ENCODE measurements around the gene CDC45. TPM values are rescaled to one million over a fixed set of nuclear protein-coding genes. Genes with fewer than 3 reads are reported as not detected.

The CDC45 gene
- total and polyA plus RNA-seq, 11 donors: 0.15 to 3.1 (median 0.32) TPM; not detected in 4

GRCh38 chr22:19431649-19432132 lies 48.0 kb upstream of the CDC45 start, which contains the start of gene HIRA:
Gene HIRA, minus strand, starts transcription at chr22:19431733. Its CDS starts 257 bp downstream, at chr22:19431476.
- Histone ChIP-seq H3K4me3 (peak within 1 kb of the TSS; percentile 62 to 95 (median 86)), H3K36me3 (peaks cover 0 to 30% (median 24%) of the 10 kb centered on the region in 9 donors), H3K4me1 (peaks cover 7 to 50% (median 29%) of the 10 kb centered on the region in 12 donors), H3K9me3 (no peaks in the 10 kb centered on the region), H3K27ac (peak within 1 kb of the TSS; percentile 93 to 99 (median 98)), H3K27me3 (no peaks in the 10 kb centered on the region)
- intact Hi-C loops (cut with DNase I): loop anchor here in 6 of 10 donors (1.0 to 10.0 kb wide), 5 partner anchors 16 to 254 kb away; partner anchors contain the start of genes CDC45 (in 5 of the 6), UFD1 (in 5 of the 6), C22orf39 (in 2 of the 6) and CLTCL1 (in 1 of the 6)
- ATAC-seq (peak in 3 of 4 donors; percentile 47 to 75 (median 70)), DNase-seq (peak; percentile 81 to 92 (median 85))
- WGBS, 4 donors: 0 to 1% (median 0%) methylated on average over 15 to 66 of the region's 66 CpGs
- TF ChIP-seq POLR2A (IDR thresholded peaks at IDR 0.05) (no peak), CTCF (IDR thresholded peaks at IDR 0.05) (peak in 1 of 12 donors; percentile 5)

- H3K27me3 ChIP-seq: no peaks in the 10 kb centered on the region
- WGBS, 4 donors: 0 to 2% (median 1%) methylated on average over 13 to 74 of the region's 74 CpGs
- peak within 1 kb of the TSS; percentile 62 to 95 (median 86) for H3K4me3 ChIP-seq
- TF ChIP-seq CTCF (IDR thresholded peaks at IDR 0.05) (peak in 4 of 12 donors; percentile 15 to 28 (median 21)), POLR2A (IDR thresholded peaks at IDR 0.05) (peak in 1 of 2 donors; percentile 86)
- peaks cover 7 to 46% (median 29%) of the 10 kb centered on the region in 12 donors for H3K4me1 ChIP-seq
- peaks cover 0 to 36% (median 30%) of the 10 kb centered on the region in 9 donors for H3K36me3 ChIP-seq
- intact Hi-C loops (cut with DNase I): loop anchor here in 6 of 10 donors (1.0 to 10.0 kb wide), 5 partner anchors 15 to 255 kb away; partner anchors contain the start of genes CDC45 (in 5 of the 6), UFD1 (in 5 of the 6), C22orf39 (in 2 of the 6) and CLTCL1 (in 1 of the 6)
- H3K9me3 ChIP-seq: no peaks in the 10 kb centered on the region
- ATAC-seq: peak; percentile 95 to 98 (median 98)
- H3K27ac ChIP-seq: peak within 1 kb of the TSS; percentile 93 to 99 (median 98)
- peak; percentile 95 to 98 (median 97) for DNase-seq
These were observed 47.4 kb upstream of the CDC45 start, which contains the start of gene MRPL40 for GRCh38 chr22:19432133-19432851. Gene MRPL40, plus strand, starts transcription at chr22:19432545. Its CDS starts 10 bp downstream, at chr22:19432555.

GRCh38 chr22:19434401-19434800 lies 45.3 kb upstream of the CDC45 start:
- H3K36me3 ChIP-seq: peaks cover 0 to 47% (median 35%) of the 10 kb centered on the region in 9 donors
- H3K9me3 ChIP-seq: no peaks in the 10 kb centered on the region
- WGBS, 4 donors: 95 to 97% (median 95%) methylated on average over 7 of the region's 7 CpGs

More at GRCh38 chr22:19434401-19434800, 45.3 kb upstream of the CDC45 start:
- DNase-seq (no peak), ATAC-seq (no peak)
- Histone ChIP-seq H3K27me3 (no peaks in the 10 kb centered on the region), H3K27ac (no peak overlapping the region), H3K4me3 (no peak overlapping the region), H3K4me1 (peaks cover 7 to 40% (median 24%) of the 10 kb centered on the region in 12 donors)
- no peak for TF ChIP-seq POLR2A (IDR thresholded peaks at IDR 0.05)
- TF ChIP-seq CTCF (IDR thresholded peaks at IDR 0.05): no peak
- intact Hi-C loops (cut with DNase I): loop anchor here in 5 of 10 donors (5.0 to 10.0 kb wide), 3 partner anchors 43 to 257 kb away; partner anchors contain the start of genes CDC45 (in 3 of the 5), UFD1 (in 3 of the 5), CLTCL1 (in 1 of the 5) and SLC25A1 (in 1 of the 5)
